Measurements from ENCODE around the gene ZDHHC17.

DNA sequence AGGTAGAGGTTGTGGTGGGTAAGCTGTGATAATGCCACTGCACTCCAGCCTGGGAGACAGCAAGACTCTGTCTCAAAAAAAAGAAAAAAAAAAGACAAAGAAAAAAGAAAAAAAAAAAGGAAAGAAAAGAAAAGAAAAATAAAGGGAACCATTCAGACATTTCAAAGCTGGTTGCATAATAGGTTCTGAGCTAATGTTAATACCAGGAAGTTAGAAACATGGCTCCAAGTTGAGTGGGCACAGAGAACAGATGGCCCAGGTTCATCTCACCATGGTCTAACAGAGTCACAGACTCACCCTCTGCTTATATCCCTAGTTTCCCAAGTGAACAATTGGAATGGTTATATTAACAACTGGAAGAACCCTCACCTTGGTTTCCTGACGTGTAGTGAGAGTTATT lies 17.4 kb upstream of the ZDHHC17 start:
- TF ChIP-seq, protein P1, sequence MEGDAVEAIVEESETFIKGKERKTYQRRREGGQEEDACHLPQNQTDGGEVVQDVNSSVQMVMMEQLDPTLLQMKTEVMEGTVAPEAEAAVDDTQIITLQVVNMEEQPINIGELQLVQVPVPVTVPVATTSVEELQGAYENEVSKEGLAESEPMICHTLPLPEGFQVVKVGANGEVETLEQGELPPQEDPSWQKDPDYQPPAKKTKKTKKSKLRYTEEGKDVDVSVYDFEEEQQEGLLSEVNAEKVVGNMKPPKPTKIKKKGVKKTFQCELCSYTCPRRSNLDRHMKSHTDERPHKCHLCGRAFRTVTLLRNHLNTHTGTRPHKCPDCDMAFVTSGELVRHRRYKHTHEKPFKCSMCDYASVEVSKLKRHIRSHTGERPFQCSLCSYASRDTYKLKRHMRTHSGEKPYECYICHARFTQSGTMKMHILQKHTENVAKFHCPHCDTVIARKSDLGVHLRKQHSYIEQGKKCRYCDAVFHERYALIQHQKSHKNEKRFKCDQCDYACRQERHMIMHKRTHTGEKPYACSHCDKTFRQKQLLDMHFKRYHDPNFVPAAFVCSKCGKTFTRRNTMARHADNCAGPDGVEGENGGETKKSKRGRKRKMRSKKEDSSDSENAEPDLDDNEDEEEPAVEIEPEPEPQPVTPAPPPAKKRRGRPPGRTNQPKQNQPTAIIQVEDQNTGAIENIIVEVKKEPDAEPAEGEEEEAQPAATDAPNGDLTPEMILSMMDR (IDR thresholded peaks at IDR 0.05) = no peak
- TF ChIP-seq POLR2A (IDR thresholded peaks at IDR 0.05) = no peak

Measured in uterus (tissue), 2 donors.